HG02678 (cell line): ENCODE results near the gene CCNL2.

Experiments
- ATAC-seq: cut with Tn5 transposase; IDR thresholded peaks from one replicate; pipeline ENCODE4 v1.9.1; 2021; ENCODE audit warnings: mild to moderate bottlenecking, moderate library complexity; ENCODE audit not compliant: unreplicated experiment

Gene CCNL2

GRCh38 chr1:1345860-1346500 is 53.2 kb downstream of the CCNL2 start:
- no peak for ATAC-seq

GRCh38 chr1:1345384-1345783 is 53.8 kb downstream of the CCNL2 start:
- no peak for ATAC-seq

GRCh38 chr1:1344655-1345361 is 54.3 kb downstream of the CCNL2 start:
- ATAC-seq = no peak

GRCh38 chr1:1343811-1344421 is 55.2 kb downstream of the CCNL2 start:
- ATAC-seq = no peak

- no peak for ATAC-seq
Observed at GRCh38 chr1:1342584-1343115, 56.5 kb downstream of the CCNL2 start.

GRCh38 chr1:1342061-1342562 is 57.0 kb downstream of the CCNL2 start:
- ATAC-seq = no peak

GRCh38 chr1:1341549-1342021 is 57.5 kb downstream of the CCNL2 start:
- no peak for ATAC-seq

GRCh38 chr1:1340791-1341548 is 58.2 kb downstream of the CCNL2 start:
- no peak for ATAC-seq

GRCh38 chr1:1340185-1340584 is 59.0 kb downstream of the CCNL2 start:
- no peak for ATAC-seq

GRCh38 chr1:1338278-1338677 is 60.9 kb downstream of the CCNL2 start:
- ATAC-seq = no peak

GRCh38 chr1:1337793-1338147 is 61.4 kb downstream of the CCNL2 start:
- ATAC-seq = no peak

GRCh38 chr1:1336931-1337792 is 62.0 kb downstream of the CCNL2 start:
- ATAC-seq = no peak

- no peak for ATAC-seq
Observed at GRCh38 chr1:1336446-1336845, 62.7 kb downstream of the CCNL2 start.

GRCh38 chr1:1335792-1336248 is 63.3 kb downstream of the CCNL2 start:
- ATAC-seq = no peak
